Fibroblast of pulmonary artery (primary cell): Measurements from ENCODE around the gene TMPRSS4.

Experiments used
- DNase-seq: peaks from one replicate; pipeline ENCODE4 v3.0.0-alpha.2; 2010; ENCODE audit warnings: low read depth
- H3K4me3 ChIP-seq: replicated peaks from 2 replicates; pipeline ENCODE4 v1.5.1; 2011; ENCODE audit warnings: low read depth, mild to moderate bottlenecking, control low read depth, low read length, moderate library complexity
- CTCF ChIP-seq: IDR thresholded peaks from 2 replicates; pipeline ENCODE4 v1.5.1; 2011; ENCODE audit warnings: mild to moderate bottlenecking, control low read depth, low read length, inconsistent platforms; ENCODE audit errors: missing control alignments

The TMPRSS4 gene

GRCh38 chr11:118109231-118109630 is 32.4 kb downstream of the TMPRSS4 start:
- peak; percentile 8 for DNase-seq
- TF ChIP-seq CTCF, result no peak
- H3K4me3 ChIP-seq, result no peak overlapping the region

GRCh38 chr11:118111019-118111743 is 34.3 kb downstream of the TMPRSS4 start:
- TF ChIP-seq CTCF, result no peak
- DNase-seq, result no peak
- no peak overlapping the region for H3K4me3 ChIP-seq

GRCh38 chr11:118111744-118112035 is 34.8 kb downstream of the TMPRSS4 start:
- TF ChIP-seq CTCF, result no peak
- no peak for DNase-seq
- H3K4me3 ChIP-seq, result no peak overlapping the region

GRCh38 chr11:118112711-118113430 is 36.0 kb downstream of the TMPRSS4 start:
- H3K4me3 ChIP-seq, result no peak overlapping the region
- no peak for DNase-seq
- TF ChIP-seq CTCF, result no peak

GRCh38 chr11:118114266-118114665 is 37.4 kb downstream of the TMPRSS4 start:
- no peak overlapping the region for H3K4me3 ChIP-seq
- no peak for DNase-seq
- TF ChIP-seq CTCF, result no peak

- no peak overlapping the region for H3K4me3 ChIP-seq
- no peak for TF ChIP-seq CTCF
- DNase-seq, result no peak
These were observed 38.2 kb downstream of the TMPRSS4 start for GRCh38 chr11:118115048-118115447.
